Uterus (tissue), 4 donors: Measurements from ENCODE around the gene ANKRD40. TPM values are rescaled to one million over a fixed set of nuclear protein-coding genes. Genes with fewer than 3 reads are reported as not detected.

Experiments
- DNase-seq, 2 donors: peaks; one replicate each; pipeline ENCODE4 v3.0.0-alpha.2; 2019 to 2020
- H3K27ac ChIP-seq, 2 donors: fragments of 200-600 bp; sonication (generic); 1 replicate in 1 of 2; 2 replicates in 1 of 2; pipeline ENCODE4 v1.5.1; 2016 to 2018
- H3K27me3 ChIP-seq, 2 donors: fragments of 200-600 bp; sonication (generic); one replicate each; pipeline ENCODE4 v1.5.1; 2018 to 2019; ENCODE audit warnings: control low read depth in 1 of 2
- H3K36me3 ChIP-seq, 2 donors: fragments of 200-600 bp; sonication (generic); one replicate each; pipeline ENCODE4 v1.5.1; 2019; ENCODE audit warnings: control low read depth in 1 of 2
- H3K4me1 ChIP-seq, 2 donors: fragments of 200-600 bp; sonication (generic); one replicate each; pipeline ENCODE4 v1.5.1; 2018 to 2019; ENCODE audit warnings: control low read depth in 1 of 2
- H3K4me3 ChIP-seq, 2 donors: fragments of 200-600 bp; sonication (generic); 1 replicate in 1 of 2; 2 replicates in 1 of 2; pipeline ENCODE4 v1.5.1; 2018 to 2019; ENCODE audit warnings: mild to moderate bottlenecking in 1 of 2
- H3K9me3 ChIP-seq, 2 donors: fragments of 200-600 bp; sonication (generic); one replicate each; pipeline ENCODE4 v1.5.1; 2019; ENCODE audit warnings: control low read depth in 1 of 2
- POLR2A ChIP-seq, 2 donors: fragments of 450-650 bp; IDR thresholded peaks; one replicate each; pipeline ENCODE4 v1.6.1; 2016; ENCODE audit warnings: antibody characterized with exemption in 2 of 2, mild to moderate bottlenecking in 1 of 2, moderate library complexity in 1 of 2
- intact Hi-C: fragments of 100-400 bp; cut with DNase I; formaldehyde crosslinking; loops from one replicate; pipeline ENCODE4 v1.15.1; 2023; ENCODE audit warnings: low total_unique reads
- total RNA-seq, 4 donors: library from RNA; depleted of rRNA in 3 of 4; stranded (reverse); fragments of >200 nt in 3 of 4; gene quantifications; one replicate each; pipeline versions ENCODE4 v1.1.0 to v1.2.4, GENCODE V29; 2014 to 2023
- TF ChIP-seq, protein P1 (sequence below), 4 experiments: fragments of 200-600 bp in 2 of 4; fragments of 450-650 bp in 2 of 4; sonication (generic) in 2 of 4; IDR thresholded peaks; one replicate each; pipeline ENCODE4 v1.5.1; 2016 to 2019; ENCODE audit warnings: antibody characterized with exemption in 4 of 4, mild to moderate bottlenecking in 2 of 4, moderate library complexity in 1 of 4
- donor health status: DM: yes; HTN: yes; CAD: no.

The ANKRD40 gene
- total RNA-seq, 4 donors from 2014 or later = 15.0 to 58.0 (median 31.3) TPM

GRCh38 chr17:50680126-50680525 is 27.6 kb downstream of the ANKRD40 start:
- TF ChIP-seq, protein P1, sequence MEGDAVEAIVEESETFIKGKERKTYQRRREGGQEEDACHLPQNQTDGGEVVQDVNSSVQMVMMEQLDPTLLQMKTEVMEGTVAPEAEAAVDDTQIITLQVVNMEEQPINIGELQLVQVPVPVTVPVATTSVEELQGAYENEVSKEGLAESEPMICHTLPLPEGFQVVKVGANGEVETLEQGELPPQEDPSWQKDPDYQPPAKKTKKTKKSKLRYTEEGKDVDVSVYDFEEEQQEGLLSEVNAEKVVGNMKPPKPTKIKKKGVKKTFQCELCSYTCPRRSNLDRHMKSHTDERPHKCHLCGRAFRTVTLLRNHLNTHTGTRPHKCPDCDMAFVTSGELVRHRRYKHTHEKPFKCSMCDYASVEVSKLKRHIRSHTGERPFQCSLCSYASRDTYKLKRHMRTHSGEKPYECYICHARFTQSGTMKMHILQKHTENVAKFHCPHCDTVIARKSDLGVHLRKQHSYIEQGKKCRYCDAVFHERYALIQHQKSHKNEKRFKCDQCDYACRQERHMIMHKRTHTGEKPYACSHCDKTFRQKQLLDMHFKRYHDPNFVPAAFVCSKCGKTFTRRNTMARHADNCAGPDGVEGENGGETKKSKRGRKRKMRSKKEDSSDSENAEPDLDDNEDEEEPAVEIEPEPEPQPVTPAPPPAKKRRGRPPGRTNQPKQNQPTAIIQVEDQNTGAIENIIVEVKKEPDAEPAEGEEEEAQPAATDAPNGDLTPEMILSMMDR (IDR thresholded peaks at IDR 0.05) = no peak
- TF ChIP-seq POLR2A (IDR thresholded peaks at IDR 0.05) = no peak
- Histone ChIP-seq H3K27me3 (no peaks in the 10 kb centered on the region), H3K27ac (no peak overlapping the region), H3K36me3 (no peaks in the 10 kb centered on the region), H3K9me3 (no peaks in the 10 kb centered on the region), H3K4me1 (no peaks in the 10 kb centered on the region), H3K4me3 (no peak overlapping the region)
- intact Hi-C loops = loop anchor here (10.0 kb wide), 1 partner anchor 135 kb away; the partner anchor contains the start of gene SPATA20
- DNase-seq = no peak

GRCh38 chr17:50679008-50679544 is 28.6 kb downstream of the ANKRD40 start:
- Histone ChIP-seq H3K36me3 (no peaks in the 10 kb centered on the region), H3K27ac (no peak overlapping the region), H3K9me3 (no peaks in the 10 kb centered on the region), H3K4me1 (no peaks in the 10 kb centered on the region), H3K27me3 (no peaks in the 10 kb centered on the region), H3K4me3 (no peak overlapping the region)
- DNase-seq = no peak
- intact Hi-C loops = no loop called here
- TF ChIP-seq, protein P1 (IDR thresholded peaks at IDR 0.05) = no peak
- TF ChIP-seq POLR2A (IDR thresholded peaks at IDR 0.05) = no peak

DNA sequence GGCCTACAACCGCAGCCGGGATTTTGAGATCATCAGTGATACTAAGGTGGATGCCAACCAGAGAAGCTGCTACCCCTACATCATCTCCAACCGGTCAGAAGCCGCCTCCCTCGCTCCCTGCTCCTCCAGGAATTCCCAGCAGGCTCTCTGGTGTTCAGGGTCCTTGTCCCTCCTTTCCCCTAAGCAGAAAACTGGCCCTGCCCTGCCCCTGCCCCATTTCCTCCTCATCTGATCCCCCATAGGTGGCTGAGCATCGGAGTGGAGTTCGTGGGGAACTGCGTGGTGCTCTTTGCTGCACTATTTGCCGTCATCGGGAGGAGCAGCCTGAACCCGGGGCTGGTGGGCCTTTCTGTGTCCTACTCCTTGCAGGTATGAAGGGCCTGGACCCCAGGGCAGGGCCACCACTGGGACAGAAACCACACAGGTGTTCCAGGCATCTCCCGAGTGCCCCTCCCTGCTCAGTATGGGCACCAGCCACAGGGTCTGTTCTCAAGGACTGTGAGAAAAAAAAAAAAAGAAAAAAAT is 29.8 kb downstream of the ANKRD40 start:
- no peaks in the 10 kb centered on the region for H3K27me3 ChIP-seq
- no peak for DNase-seq
- no peak overlapping the region for H3K4me3 ChIP-seq
- no peak overlapping the region for H3K27ac ChIP-seq
- intact Hi-C loops = no loop called here
- no peaks in the 10 kb centered on the region for H3K4me1 ChIP-seq
- TF ChIP-seq, protein P1 (IDR thresholded peaks at IDR 0.05) = no peak
- no peaks in the 10 kb centered on the region for H3K36me3 ChIP-seq
- no peaks in the 10 kb centered on the region for H3K9me3 ChIP-seq

DNA sequence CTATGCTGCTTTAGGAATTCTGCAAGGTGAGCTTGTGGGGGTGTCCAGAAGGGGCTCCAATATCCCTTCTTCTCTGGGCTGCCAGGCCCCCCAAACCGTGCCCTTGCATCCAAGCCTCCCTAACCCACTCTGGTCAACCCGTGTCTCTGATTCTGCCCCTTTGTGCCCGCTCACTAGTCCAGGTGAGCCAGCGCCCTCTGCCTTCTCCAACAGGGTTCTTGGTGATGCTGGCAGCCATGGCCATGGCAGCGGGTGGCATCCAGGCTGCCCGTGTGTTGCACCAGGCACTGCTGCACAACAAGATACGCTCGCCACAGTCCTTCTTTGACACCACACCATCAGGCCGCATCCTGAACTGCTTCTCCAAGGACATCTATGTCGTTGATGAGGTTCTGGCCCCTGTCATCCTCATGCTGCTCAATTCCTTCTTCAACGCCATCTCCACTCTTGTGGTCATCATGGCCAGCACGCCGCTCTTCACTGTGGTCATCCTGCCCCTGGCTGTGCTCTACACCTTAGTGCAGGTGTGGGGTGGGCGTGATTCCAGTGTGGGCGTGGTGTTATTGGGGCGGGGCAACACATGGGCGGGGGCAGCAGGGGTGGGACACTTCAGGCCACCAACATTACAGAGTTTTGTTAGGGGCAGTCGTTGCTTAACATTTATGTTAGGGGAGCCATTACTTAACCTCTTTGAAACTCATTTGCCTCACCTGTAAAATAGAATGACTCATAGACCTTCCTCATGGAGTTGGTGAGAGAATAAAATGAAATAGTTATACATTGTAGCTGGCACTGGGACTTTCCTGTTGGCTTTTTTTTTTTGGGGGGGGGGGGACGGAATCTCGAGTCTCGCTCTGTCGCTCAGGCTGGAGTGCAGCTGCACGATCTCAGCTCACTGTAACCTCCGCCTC is 31.4 kb downstream of the ANKRD40 start:
- H3K27me3 ChIP-seq = no peaks in the 10 kb centered on the region
- intact Hi-C loops = no loop called here
- no peaks in the 10 kb centered on the region for H3K4me1 ChIP-seq
- H3K9me3 ChIP-seq = no peaks in the 10 kb centered on the region
- H3K4me3 ChIP-seq = no peak overlapping the region
- H3K36me3 ChIP-seq = no peaks in the 10 kb centered on the region
- no peak for DNase-seq
- TF ChIP-seq, protein P1 (IDR thresholded peaks at IDR 0.05) = no peak
- no peak for TF ChIP-seq POLR2A (IDR thresholded peaks at IDR 0.05)
- no peak overlapping the region for H3K27ac ChIP-seq

DNA sequence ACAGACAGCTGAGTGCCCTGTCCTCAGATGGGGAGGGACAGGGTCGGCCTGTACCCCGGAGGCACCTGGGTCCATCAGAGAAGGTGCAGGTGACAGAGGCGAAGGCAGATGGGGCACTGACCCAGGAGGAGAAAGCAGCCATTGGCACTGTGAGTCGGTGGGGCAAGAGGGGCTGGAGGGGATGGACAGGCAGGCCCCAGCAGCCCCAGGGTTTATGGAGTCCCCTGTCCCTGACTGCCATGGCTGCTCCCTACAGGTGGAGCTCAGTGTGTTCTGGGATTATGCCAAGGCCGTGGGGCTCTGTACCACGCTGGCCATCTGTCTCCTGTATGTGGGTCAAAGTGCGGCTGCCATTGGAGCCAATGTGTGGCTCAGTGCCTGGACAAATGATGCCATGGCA is 32.1 kb downstream of the ANKRD40 start:
- TF ChIP-seq, protein P1 (IDR thresholded peaks at IDR 0.05) = no peak
- no peak for TF ChIP-seq POLR2A (IDR thresholded peaks at IDR 0.05)
- intact Hi-C loops = no loop called here
- DNase-seq = no peak
- Histone ChIP-seq H3K36me3 (no peaks in the 10 kb centered on the region), H3K27me3 (no peaks in the 10 kb centered on the region), H3K4me3 (no peak overlapping the region), H3K27ac (no peak overlapping the region), H3K4me1 (no peaks in the 10 kb centered on the region), H3K9me3 (no peaks in the 10 kb centered on the region)
